ENCODE results near the gene PKD1L1.

GRCh38 chr7:47852330-47853245 lies 95.7 kb downstream of the PKD1L1 start:
- no peak for TF ChIP-seq CTCF (IDR thresholded peaks at IDR 0.05)
- no peak for TF ChIP-seq POLR2A (IDR thresholded peaks at IDR 0.05)

Data from adrenal gland (tissue), 5 donors.